K562 (cell line): Measurements from ENCODE around the gene SEPTIN1. TPM values are rescaled to one million over a fixed set of nuclear protein-coding genes. Genes with fewer than 3 reads are reported as not detected.
A peak's percentile ranks its signal among the peaks of the same experiment; 100 is the strongest.

Source experiments
- BCOR ChIP-seq: fragments of 450-650 bp; IDR thresholded peaks from 2 replicates; pipeline ENCODE4 v1.6.1; 2016
- BRCA1 ChIP-seq, 2 experiments: fragments of 450-650 bp in 1 of 2; sonication (generic) in 1 of 2; formaldehyde crosslinking in 1 of 2; IDR thresholded peaks; 2 replicates each; pipeline versions ENCODE4 v1.5.0 to v1.6.1; 2017 to 2020; ENCODE audit warnings: mild to moderate bottlenecking in 1 of 2, missing genetic modification reagents in 1 of 2
- CBFA2T3 ChIP-seq: fragments of 450-650 bp; IDR thresholded peaks from 2 replicates; pipeline ENCODE4 v1.6.1; 2017
- CEBPG ChIP-seq, 3 experiments: fragments of 200-800 bp in 1 of 3; sonication (Bioruptor generic) in 1 of 3; sonication (generic) in 1 of 3; formaldehyde crosslinking in 1 of 3; IDR thresholded peaks in 2 of 3; conservative IDR thresholded peaks in 1 of 3; 2 replicates each; pipeline versions ENCODE4 v1.6.1 to v1.8.0; 2016 to 2022; ENCODE audit warnings: missing compliant biosample characterization in 2 of 3, missing genetic modification characterization in 2 of 3, mild to moderate bottlenecking in 1 of 3, missing genetic modification reagents in 1 of 3
- ETS2 ChIP-seq: IDR thresholded peaks from 2 replicates; pipeline ENCODE4 v1.6.1; 2016; ENCODE audit warnings: borderline replicate concordance, missing genetic modification characterization, mild to moderate bottlenecking, moderate library complexity, missing compliant biosample characterization; ENCODE audit not compliant: poor library complexity, severe bottlenecking
- FOXP1 ChIP-seq: sonication (generic); formaldehyde crosslinking; IDR thresholded peaks from 2 replicates; pipeline ENCODE4 v1.8.0; 2022; ENCODE audit warnings: mild to moderate bottlenecking, missing genetic modification reagents
- GABPB1 ChIP-seq: sonication (generic); formaldehyde crosslinking; IDR thresholded peaks from 2 replicates; pipeline ENCODE4 v1.8.0; 2022; ENCODE audit warnings: mild to moderate bottlenecking, missing genetic modification reagents
- HNRNPK ChIP-seq: fragments of 200-400 bp; formaldehyde crosslinking; IDR thresholded peaks from one replicate; pipeline ENCODE4 v1.6.1; 2018; ENCODE audit warnings: mild to moderate bottlenecking, low read depth, low read length; ENCODE audit not compliant: poor library complexity, severe bottlenecking
- JUND ChIP-seq, 2 experiments: IDR thresholded peaks; 2 replicates in 1 of 2; 3 replicates in 1 of 2; pipeline ENCODE4 v1.6.1; 2011; ENCODE audit warnings: borderline replicate concordance in 2 of 2, low read depth in 2 of 2, low read length in 2 of 2, improper control_type of control experiment in 1 of 2, missing biosample characterization in 1 of 2, missing genetic modification characterization in 1 of 2, missing genetic modification reagents in 1 of 2
- KLF10 ChIP-seq: fragments of 250-450 bp; sonication (Bioruptor Pico); IDR thresholded peaks from 2 replicates; pipeline ENCODE4 v1.6.1; 2021; ENCODE audit warnings: matching md5 sums
- NR2C1 ChIP-seq, 2 experiments: fragments of 450-650 bp; IDR thresholded peaks; 2 replicates each; pipeline ENCODE4 v1.6.1; 2017; ENCODE audit warnings: mild to moderate bottlenecking in 2 of 2, antibody characterized with exemption in 1 of 2, inconsistent platforms in 1 of 2, missing compliant biosample characterization in 1 of 2, missing genetic modification characterization in 1 of 2
- NR2C2 ChIP-seq, 2 experiments: fragments of 200-800 bp in 1 of 2; sonication (Bioruptor generic) in 1 of 2; sonication (generic) in 1 of 2; formaldehyde crosslinking in 1 of 2; IDR thresholded peaks; 2 replicates each; pipeline versions ENCODE4 v1.6.1 to v1.8.0; 2016 to 2022; ENCODE audit warnings: mild to moderate bottlenecking in 1 of 2, missing compliant biosample characterization in 1 of 2, missing genetic modification characterization in 1 of 2, missing genetic modification reagents in 1 of 2
- RFX7 ChIP-seq: fragments of 250-450 bp; sonication (Bioruptor Pico); IDR thresholded peaks from 2 replicates; pipeline ENCODE4 v1.5.1; 2021; ENCODE audit warnings: mild to moderate bottlenecking
- SMAD4 ChIP-seq: fragments of 250-450 bp; sonication (Bioruptor Pico); conservative IDR thresholded peaks from 2 replicates; pipeline ENCODE4 v1.8.0; 2021; ENCODE audit warnings: inconsistent platforms, mild to moderate bottlenecking, moderate library complexity
- SOX6 ChIP-seq: fragments of 450-650 bp; IDR thresholded peaks from 2 replicates; pipeline ENCODE4 v1.6.1; 2014; ENCODE audit warnings: mild to moderate bottlenecking
- ZFP1 ChIP-seq: fragments of 450-650 bp; formaldehyde crosslinking; IDR thresholded peaks from 2 replicates; pipeline ENCODE4 v1.4.0; 2020; ENCODE audit warnings: mild to moderate bottlenecking, mixed read lengths
- polyA plus RNA-seq, 8 experiments: library from polyadenylated mRNA; depleted of rRNA in 4 of 8; stranded (reverse) in 5 of 8; unstranded in 3 of 8; fragments of >200 nt; fragmentation: Nextera tagmentation in 2 of 8; fragmentation: Illumina TruSeq in 1 of 8; extraction: Ambion mirVana in 2 of 8; extraction: Trizol in 1 of 8; gene quantifications; 2 replicates each; pipeline versions ENCODE4 v1.2.1 to v1.2.3, GENCODE V29; 2011 to 2014; ENCODE audit warnings: inconsistent platforms in 1 of 8, missing spikeins in 1 of 8
- total RNA-seq, 7 experiments: library from RNA; depleted of rRNA in 6 of 7; stranded (reverse); fragments of >200 nt in 6 of 7; fragmentation: Illumina TruSeq in 2 of 7; extraction: Trizol in 2 of 7; gene quantifications; 2 replicates each; pipeline versions ENCODE4 v1.2.1 to v1.2.3, GENCODE V29; 2011 to 2021; ENCODE audit warnings: low replicate concordance in 1 of 7
- TF ChIP-seq, protein P1 (sequence below): fragments of 450-650 bp; IDR thresholded peaks from 2 replicates; pipeline ENCODE4 v1.6.1; 2016; ENCODE audit warnings: antibody characterized with exemption
- TF ChIP-seq, protein P2 (sequence below): fragments of 250-450 bp; sonication (Bioruptor Pico); IDR thresholded peaks from 2 replicates; pipeline ENCODE4 v1.5.0; 2021
- TF ChIP-seq, protein P3 (sequence below): IDR thresholded peaks from 2 replicates; pipeline ENCODE4 v1.6.1; 2011; ENCODE audit not compliant: insufficient read length; ENCODE audit errors: extremely low read depth
- TF ChIP-seq, protein P4 (sequence below): fragments of 250-450 bp; sonication (Bioruptor Pico); IDR thresholded peaks from 2 replicates; pipeline ENCODE4 v1.5.1; 2021; ENCODE audit warnings: mild to moderate bottlenecking

SEPTIN1 gene
- total and polyA plus RNA-seq, 9 of the 15 experiments (the other 6 are each of a cell fraction or from before 2014, with no cell fraction given): 0.23 to 5.6 (median 1.7) TPM; not detected in 1

DNA sequence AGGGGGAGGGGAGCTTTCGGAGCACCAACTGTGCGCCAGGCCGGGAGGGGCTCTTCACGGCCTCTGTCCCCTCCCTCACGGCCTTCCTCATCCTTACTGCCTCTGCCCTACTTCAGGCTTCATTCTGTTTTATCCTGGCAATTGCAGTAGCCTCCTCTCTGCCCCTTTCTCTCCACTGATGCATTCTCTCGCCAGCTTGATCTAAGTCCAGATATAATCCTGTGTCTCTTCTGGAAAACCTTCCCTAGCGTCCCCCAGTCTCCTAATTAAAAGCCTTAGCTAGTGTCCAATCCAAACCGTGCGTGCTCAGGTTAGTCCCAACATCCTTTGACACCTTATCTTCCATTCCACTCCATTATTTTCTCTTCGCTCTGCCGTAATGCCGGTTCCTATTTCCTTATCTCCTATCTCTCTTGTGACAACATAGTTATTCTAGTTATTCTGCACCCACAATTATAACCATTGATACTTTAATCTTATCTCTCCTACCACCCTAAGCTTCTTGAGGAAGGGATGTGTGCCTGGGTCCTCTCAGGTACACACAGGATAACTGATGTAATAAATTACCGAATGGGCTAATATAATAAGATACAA, 13.7 kb upstream of the SEPTIN1 start (continued):
- TF ChIP-seq FOXP1 (no peak), BCOR (no peak), BRCA1 (IDR thresholded peaks at IDR 0.05) (no peak), BRCA1 (CRISPR knock-in tag; IDR thresholded peaks at IDR 0.05) (no peak), CBFA2T3 (no peak), RFX7 (CRISPR knock-in tag) (no peak), HNRNPK (no peak), SMAD4 (CRISPR knock-in tag) (no peak), KLF10 (no peak), JUND (IDR thresholded peaks at IDR 0.05; ENCODE audit: borderline replicate concordance, low read depth, low read length) (no peak), JUND (tag; IDR thresholded peaks at IDR 0.05; ENCODE audit: borderline replicate concordance, low read depth, low read length) (0 out of 3 replicates have a peak, but pooled peaks have one; percentile 16), GABPB1 (peak; percentile 34; the same call in 1 of the 2 replicates), NR2C2 (CRISPR knock-in tag; IDR thresholded peaks at IDR 0.05) (no peak), NR2C2 (tag; IDR thresholded peaks at IDR 0.05) (no peak), CEBPG (CRISPR knock-in tag; IDR thresholded peaks at IDR 0.05) (no peak), CEBPG (tag; conservative IDR thresholded peaks at IDR 0.05 in 1 of 2, IDR thresholded peaks at IDR 0.05 in 1 of 2) (no peak), ETS2 (no peak), NR2C1 (IDR thresholded peaks at IDR 0.05) (0 out of 2 replicates have a peak, but pooled peaks have one; percentile 25), NR2C1 (tag; IDR thresholded peaks at IDR 0.05) (no peak), ZFP1 (no peak), SOX6 (peak; percentile 15; the same call in 1 of the 2 replicates)
- TF ChIP-seq, protein P1, sequence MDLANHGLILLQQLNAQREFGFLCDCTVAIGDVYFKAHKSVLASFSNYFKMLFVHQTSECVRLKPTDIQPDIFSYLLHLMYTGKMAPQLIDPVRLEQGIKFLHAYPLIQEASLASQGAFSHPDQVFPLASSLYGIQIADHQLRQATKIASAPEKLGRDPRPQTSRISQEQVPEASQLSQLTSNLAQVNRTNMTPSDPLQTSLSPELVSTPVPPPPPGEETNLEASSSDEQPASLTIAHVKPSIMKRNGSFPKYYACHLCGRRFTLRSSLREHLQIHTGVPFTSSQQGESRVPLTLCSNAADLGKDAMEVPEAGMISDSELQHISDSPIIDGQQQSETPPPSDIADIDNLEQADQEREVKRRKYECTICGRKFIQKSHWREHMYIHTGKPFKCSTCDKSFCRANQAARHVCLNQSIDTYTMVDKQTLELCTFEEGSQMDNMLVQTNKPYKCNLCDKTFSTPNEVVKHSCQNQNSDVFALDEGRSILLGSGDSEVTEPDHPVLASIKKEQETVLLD: no peak
- TF ChIP-seq, protein P2, sequence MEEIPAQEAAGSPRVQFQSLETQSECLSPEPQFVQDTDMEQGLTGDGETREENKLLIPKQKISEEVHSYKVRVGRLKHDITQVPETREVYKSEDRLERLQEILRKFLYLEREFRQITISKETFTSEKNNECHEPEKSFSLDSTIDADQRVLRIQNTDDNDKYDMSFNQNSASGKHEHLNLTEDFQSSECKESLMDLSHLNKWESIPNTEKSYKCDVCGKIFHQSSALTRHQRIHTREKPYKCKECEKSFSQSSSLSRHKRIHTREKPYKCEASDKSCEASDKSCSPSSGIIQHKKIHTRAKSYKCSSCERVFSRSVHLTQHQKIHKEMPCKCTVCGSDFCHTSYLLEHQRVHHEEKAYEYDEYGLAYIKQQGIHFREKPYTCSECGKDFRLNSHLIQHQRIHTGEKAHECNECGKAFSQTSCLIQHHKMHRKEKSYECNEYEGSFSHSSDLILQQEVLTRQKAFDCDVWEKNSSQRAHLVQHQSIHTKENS (CRISPR knock-in tag): no peak
- TF ChIP-seq, protein P3, sequence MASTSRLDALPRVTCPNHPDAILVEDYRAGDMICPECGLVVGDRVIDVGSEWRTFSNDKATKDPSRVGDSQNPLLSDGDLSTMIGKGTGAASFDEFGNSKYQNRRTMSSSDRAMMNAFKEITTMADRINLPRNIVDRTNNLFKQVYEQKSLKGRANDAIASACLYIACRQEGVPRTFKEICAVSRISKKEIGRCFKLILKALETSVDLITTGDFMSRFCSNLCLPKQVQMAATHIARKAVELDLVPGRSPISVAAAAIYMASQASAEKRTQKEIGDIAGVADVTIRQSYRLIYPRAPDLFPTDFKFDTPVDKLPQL: no peak
- TF ChIP-seq, protein P4, sequence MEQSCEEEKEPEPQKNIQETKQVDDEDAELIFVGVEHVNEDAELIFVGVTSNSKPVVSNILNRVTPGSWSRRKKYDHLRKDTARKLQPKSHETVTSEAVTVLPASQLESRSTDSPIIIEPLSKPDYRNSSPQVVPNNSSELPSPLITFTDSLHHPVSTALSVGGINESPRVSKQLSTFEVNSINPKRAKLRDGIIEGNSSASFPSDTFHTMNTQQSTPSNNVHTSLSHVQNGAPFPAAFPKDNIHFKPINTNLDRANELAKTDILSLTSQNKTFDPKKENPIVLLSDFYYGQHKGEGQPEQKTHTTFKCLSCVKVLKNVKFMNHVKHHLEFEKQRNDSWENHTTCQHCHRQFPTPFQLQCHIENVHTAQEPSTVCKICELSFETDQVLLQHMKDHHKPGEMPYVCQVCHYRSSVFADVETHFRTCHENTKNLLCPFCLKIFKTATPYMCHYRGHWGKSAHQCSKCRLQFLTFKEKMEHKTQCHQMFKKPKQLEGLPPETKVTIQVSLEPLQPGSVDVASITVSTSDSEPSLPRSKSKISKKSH: no peak
